Colonic mucosa (tissue), 4 donors: ENCODE results near the gene BAX. TPM values are rescaled to one million over a fixed set of nuclear protein-coding genes. Genes with fewer than 3 reads are reported as not detected.

Source experiments
- DNase-seq: peaks from one replicate; pipeline ENCODE4 v3.0.0-alpha.2; 2020
- H3K27ac ChIP-seq: fragments of 200-600 bp; one replicate; pipeline ENCODE4 v1.8.0; 2021
- H3K27me3 ChIP-seq: fragments of 200-600 bp; one replicate; pipeline ENCODE4 v1.8.0; 2021
- H3K36me3 ChIP-seq: fragments of 200-600 bp; one replicate; pipeline ENCODE4 v1.8.0; 2021
- H3K4me1 ChIP-seq: fragments of 200-600 bp; one replicate; pipeline ENCODE4 v1.8.0; 2021; ENCODE audit warnings: mild to moderate bottlenecking
- H3K4me3 ChIP-seq: fragments of 200-600 bp; one replicate; pipeline ENCODE4 v1.8.0; 2021
- H3K9ac ChIP-seq, 2 donors: one replicate each; pipeline ENCODE4 v1.7.0; 2013; ENCODE audit warnings: control low read depth in 2 of 2, low read depth in 2 of 2, low read length in 2 of 2
- H3K9me3 ChIP-seq: fragments of 200-600 bp; one replicate; pipeline ENCODE4 v1.8.0; 2021
- intact Hi-C: fragments of 100-400 bp; cut with DNase I; formaldehyde crosslinking; loops from one replicate; pipeline ENCODE4 v1.14.1; 2022
- total RNA-seq, 2 donors: library from RNA; stranded (reverse); fragmentation: NEBNext Ultra II Directional in 1 of 2; extraction: Animal tissue kit (Norgen Biotek cat#: 25700) in 1 of 2; gene quantifications; one replicate each; pipeline ENCODE4 v1.2.1, GENCODE V29; 2021
- TF ChIP-seq, protein P1 (sequence below): fragments of 200-600 bp; IDR thresholded peaks from one replicate; pipeline ENCODE4 v1.8.0; 2022; ENCODE audit warnings: antibody characterized with exemption, mild to moderate bottlenecking
- donor health status: healthy.
- donor health status: DM: no; HTN: no; CAD: no.
- donor health status: DM: no; HTN: no; CAD: no.

BAX gene
- total RNA-seq, 2 donors from 2014 or later, result 144 to 223 TPM

DNA sequence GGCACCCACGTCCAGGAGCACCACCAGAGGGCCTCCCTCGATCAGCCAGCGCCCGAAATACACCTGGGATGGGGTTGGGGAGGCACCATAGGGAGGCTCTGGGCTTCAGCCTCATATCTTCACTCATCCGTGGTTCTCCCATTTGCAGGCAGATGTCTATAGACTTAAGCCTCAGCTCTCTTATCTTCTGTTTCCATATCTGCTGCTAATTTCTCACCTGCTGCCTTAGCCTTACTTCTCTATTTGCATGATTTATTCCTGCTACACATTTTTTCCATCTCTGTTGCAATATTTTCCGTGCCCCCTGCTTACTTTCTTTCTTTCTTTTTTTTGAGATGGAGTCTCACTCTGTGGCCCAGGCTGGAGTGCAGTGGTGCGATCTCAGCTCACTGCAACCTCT is 32.6 kb downstream of the BAX start:
- no peak for DNase-seq
- intact Hi-C loops, result no loop called here

DNA sequence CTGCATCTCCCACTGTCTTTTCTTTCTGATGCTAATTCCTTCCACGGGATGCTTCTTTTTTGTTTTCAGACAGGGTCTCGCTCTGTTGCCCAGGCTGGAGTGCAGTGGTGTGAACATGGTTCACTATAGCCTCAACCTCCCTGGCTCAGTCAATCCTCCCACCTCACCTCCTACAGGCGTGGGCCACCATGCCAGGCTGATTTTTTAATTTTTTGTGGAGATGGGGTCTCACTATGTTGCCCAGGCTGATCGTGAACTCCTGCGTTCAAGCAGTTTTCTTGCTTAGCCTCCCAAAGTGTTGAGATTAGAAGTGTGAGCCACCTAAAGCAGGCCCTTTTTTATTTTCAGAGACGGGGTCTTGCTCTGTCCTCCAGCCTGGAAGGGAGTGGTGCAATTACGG is 33.6 kb downstream of the BAX start:
- H3K4me1 ChIP-seq, result peaks cover 9% of the 10 kb centered on the region
- no peak for DNase-seq
- no peak overlapping the region for H3K27ac ChIP-seq
- H3K4me3 ChIP-seq, result no peak overlapping the region
- no peak overlapping the region for H3K9ac ChIP-seq
- H3K36me3 ChIP-seq, result no peaks in the 10 kb centered on the region
- intact Hi-C loops, result no loop called here
- no peaks in the 10 kb centered on the region for H3K9me3 ChIP-seq
- TF ChIP-seq, protein P1, sequence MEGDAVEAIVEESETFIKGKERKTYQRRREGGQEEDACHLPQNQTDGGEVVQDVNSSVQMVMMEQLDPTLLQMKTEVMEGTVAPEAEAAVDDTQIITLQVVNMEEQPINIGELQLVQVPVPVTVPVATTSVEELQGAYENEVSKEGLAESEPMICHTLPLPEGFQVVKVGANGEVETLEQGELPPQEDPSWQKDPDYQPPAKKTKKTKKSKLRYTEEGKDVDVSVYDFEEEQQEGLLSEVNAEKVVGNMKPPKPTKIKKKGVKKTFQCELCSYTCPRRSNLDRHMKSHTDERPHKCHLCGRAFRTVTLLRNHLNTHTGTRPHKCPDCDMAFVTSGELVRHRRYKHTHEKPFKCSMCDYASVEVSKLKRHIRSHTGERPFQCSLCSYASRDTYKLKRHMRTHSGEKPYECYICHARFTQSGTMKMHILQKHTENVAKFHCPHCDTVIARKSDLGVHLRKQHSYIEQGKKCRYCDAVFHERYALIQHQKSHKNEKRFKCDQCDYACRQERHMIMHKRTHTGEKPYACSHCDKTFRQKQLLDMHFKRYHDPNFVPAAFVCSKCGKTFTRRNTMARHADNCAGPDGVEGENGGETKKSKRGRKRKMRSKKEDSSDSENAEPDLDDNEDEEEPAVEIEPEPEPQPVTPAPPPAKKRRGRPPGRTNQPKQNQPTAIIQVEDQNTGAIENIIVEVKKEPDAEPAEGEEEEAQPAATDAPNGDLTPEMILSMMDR, result no peak
- H3K27me3 ChIP-seq, result no peaks in the 10 kb centered on the region

More for the DNA sequence above, 32.6 kb downstream of the BAX start:
- TF ChIP-seq, protein P1, result no peak
- Histone ChIP-seq H3K4me3 (no peak overlapping the region), H3K4me1 (peaks cover 9% of the 10 kb centered on the region), H3K9ac (no peak overlapping the region), H3K9me3 (no peaks in the 10 kb centered on the region), H3K36me3 (no peaks in the 10 kb centered on the region), H3K27me3 (no peaks in the 10 kb centered on the region), H3K27ac (no peak overlapping the region)

DNA sequence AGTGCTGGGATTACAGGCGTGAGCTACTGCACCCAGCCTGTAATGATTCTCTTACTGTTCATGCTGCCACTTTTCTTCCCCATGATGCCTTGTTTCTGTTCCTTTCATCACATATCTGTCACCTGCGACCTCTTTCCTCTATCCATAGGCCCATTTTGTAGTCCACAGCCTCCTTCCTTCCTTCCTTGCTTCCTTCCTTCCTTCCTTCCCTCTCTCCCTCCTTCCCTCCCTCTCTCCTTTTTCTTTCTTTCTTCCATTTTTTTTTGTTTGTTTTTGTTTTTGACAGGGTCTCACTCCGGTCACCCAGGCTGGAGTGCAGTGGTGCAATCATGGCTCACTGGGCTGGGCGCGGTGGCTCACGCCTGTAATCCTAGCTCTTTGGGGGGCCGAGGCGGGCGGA is 34.2 kb downstream of the BAX start:
- H3K36me3 ChIP-seq, result no peaks in the 10 kb centered on the region
- no peaks in the 10 kb centered on the region for H3K9me3 ChIP-seq
- no peak overlapping the region for H3K9ac ChIP-seq
- TF ChIP-seq, protein P1, result no peak
- H3K27ac ChIP-seq, result no peak overlapping the region
- H3K4me3 ChIP-seq, result no peak overlapping the region
- DNase-seq, result no peak
- H3K27me3 ChIP-seq, result no peaks in the 10 kb centered on the region
- intact Hi-C loops, result no loop called here
- peaks cover 9% of the 10 kb centered on the region for H3K4me1 ChIP-seq

DNA sequence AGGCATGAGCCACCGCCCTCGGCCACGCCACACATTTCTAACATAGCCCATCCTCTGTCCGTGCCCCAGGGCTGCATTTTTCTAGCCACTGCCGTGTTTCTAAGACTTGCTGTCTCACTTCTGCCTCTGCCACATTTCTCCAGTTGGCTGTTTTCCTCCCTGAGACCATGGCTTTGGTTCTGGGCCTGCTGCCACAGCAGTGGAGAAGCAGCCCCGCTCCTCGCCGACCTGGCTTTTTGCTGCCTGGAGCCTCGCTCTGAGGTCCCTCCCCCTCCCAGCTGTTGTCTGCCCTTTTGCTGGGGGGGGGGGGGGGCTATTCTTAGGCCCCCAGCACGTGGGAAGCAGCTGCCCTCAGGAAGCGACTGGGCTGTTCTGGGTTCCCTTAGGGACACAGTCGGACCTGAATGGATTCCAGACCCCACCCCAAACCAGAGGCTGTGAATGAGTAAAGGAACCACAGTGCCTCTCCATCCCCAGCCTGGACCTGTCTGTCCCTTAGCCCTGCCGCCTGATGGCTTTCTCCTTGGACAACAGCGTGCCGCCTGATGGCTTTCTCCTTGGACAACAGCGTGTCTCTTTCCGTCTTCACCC is 35.1 kb downstream of the BAX start:
- Histone ChIP-seq H3K27ac (no peak overlapping the region), H3K9ac (no peak overlapping the region), H3K27me3 (no peaks in the 10 kb centered on the region), H3K4me1 (peaks cover 9% of the 10 kb centered on the region), H3K36me3 (no peaks in the 10 kb centered on the region), H3K4me3 (no peak overlapping the region), H3K9me3 (no peaks in the 10 kb centered on the region)
- TF ChIP-seq, protein P1, result no peak
- DNase-seq, result no peak
- intact Hi-C loops, result no loop called here

DNA sequence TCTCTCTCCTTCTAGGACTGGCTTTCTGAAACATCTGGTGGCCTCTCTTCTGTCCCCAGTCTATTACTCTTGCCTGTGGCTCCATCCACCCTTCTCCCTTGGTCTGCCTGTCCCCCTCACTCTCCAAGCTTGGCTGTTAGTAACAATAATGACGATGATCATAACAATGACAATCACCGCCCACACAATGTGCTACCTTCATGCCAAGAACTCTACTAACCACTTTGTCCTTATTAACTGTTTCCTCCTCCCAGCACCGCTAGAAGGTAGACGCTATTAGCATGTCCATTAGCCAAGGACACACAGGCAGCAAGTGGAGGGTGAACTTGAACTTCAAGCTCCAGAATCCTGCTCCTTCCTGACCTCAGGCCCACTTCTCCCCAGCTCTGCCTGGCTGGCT is 35.7 kb downstream of the BAX start:
- Histone ChIP-seq H3K4me1 (peaks cover 9% of the 10 kb centered on the region), H3K9ac (no peak overlapping the region), H3K36me3 (no peaks in the 10 kb centered on the region), H3K27ac (no peak overlapping the region), H3K9me3 (no peaks in the 10 kb centered on the region), H3K4me3 (no peak overlapping the region), H3K27me3 (no peaks in the 10 kb centered on the region)
- DNase-seq, result no peak
- TF ChIP-seq, protein P1, result no peak
- intact Hi-C loops, result no loop called here
